ENCODE measurements around the gene GPR55. TPM values are rescaled to one million over a fixed set of nuclear protein-coding genes. Genes with fewer than 3 reads are reported as not detected.

GPR55 gene
- total and polyA plus RNA-seq, 5 donors from 2014 or later = 1.6 to 24.4 (median 4.5) TPM

GRCh38 chr2:230941202-230942180 lies 16.4 kb upstream of the GPR55 start:
- Mint-ChIP-seq H3K27me3 (peaks cover 9% of the 10 kb centered on the region), H3K9me3 (peaks cover 0 to 6% (median 0%) of the 10 kb centered on the region in 7 donors), H3K36me3 (no peaks in the 10 kb centered on the region), H3K27ac (no peak overlapping the region), H3K4me3 (no peak overlapping the region), H3K4me1 (peaks cover 0 to 17% (median 5%) of the 10 kb centered on the region in 4 donors)
- Histone ChIP-seq H3K4me3 (ENCODE audit: low read depth, low read length) (no peak overlapping the region), H3K36me3 (ENCODE audit: control insufficient read depth, insufficient read depth, low read length) (no peaks in the 10 kb centered on the region), H3K27ac (ENCODE audit: insufficient read depth, low read length, poor library complexity, severe bottlenecking) (no peak overlapping the region), H3K9me3 (ENCODE audit: control insufficient read depth in 2 of 2, low read length in 2 of 2) (peaks cover 8 to 12% of the 10 kb centered on the region in 2 experiments), H3K4me1 (ENCODE audit: control insufficient read depth, insufficient read depth, low read length, poor library complexity, severe bottlenecking) (no peaks in the 10 kb centered on the region), H3K27me3 (ENCODE audit: control insufficient read depth, insufficient read depth, low read length) (no peaks in the 10 kb centered on the region)
- DNase-seq (no peak), ATAC-seq (ENCODE audit: low read depth in 2 of 2) (no peak)

- Histone ChIP-seq H3K36me3 (ENCODE audit: control insufficient read depth, insufficient read depth, low read length) (no peaks in the 10 kb centered on the region), H3K27ac (ENCODE audit: insufficient read depth, low read length, poor library complexity, severe bottlenecking) (no peak overlapping the region), H3K9me3 (ENCODE audit: control insufficient read depth in 2 of 2, low read length in 2 of 2) (peaks cover 13 to 21% of the 10 kb centered on the region in 2 experiments), H3K4me3 (ENCODE audit: low read depth, low read length) (no peak overlapping the region), H3K27me3 (ENCODE audit: control insufficient read depth, insufficient read depth, low read length) (no peaks in the 10 kb centered on the region), H3K4me1 (ENCODE audit: control insufficient read depth, insufficient read depth, low read length, poor library complexity, severe bottlenecking) (no peaks in the 10 kb centered on the region)
- Mint-ChIP-seq H3K4me3 (no peak overlapping the region), H3K27me3 (peaks cover 9% of the 10 kb centered on the region), H3K9me3 (peaks cover 0 to 12% (median 3%) of the 10 kb centered on the region in 7 donors), H3K36me3 (peaks cover 4% of the 10 kb centered on the region), H3K4me1 (peaks cover 0 to 17% (median 5%) of the 10 kb centered on the region in 4 donors), H3K27ac (no peak overlapping the region)
- ATAC-seq (ENCODE audit: low read depth in 2 of 2) = no peak
- no peak for DNase-seq
Measured at GRCh38 chr2:230940471-230940815, 15.4 kb upstream of the GPR55 start.

GRCh38 chr2:230939691-230940470 lies 14.8 kb upstream of the GPR55 start:
- no peak for ATAC-seq (ENCODE audit: low read depth in 2 of 2)
- Histone ChIP-seq H3K4me3 (ENCODE audit: low read depth, low read length) (no peak overlapping the region), H3K4me1 (ENCODE audit: control insufficient read depth, insufficient read depth, low read length, poor library complexity, severe bottlenecking) (no peaks in the 10 kb centered on the region), H3K27me3 (ENCODE audit: control insufficient read depth, insufficient read depth, low read length) (no peaks in the 10 kb centered on the region), H3K9me3 (ENCODE audit: control insufficient read depth in 2 of 2, low read length in 2 of 2) (peaks cover 13 to 22% of the 10 kb centered on the region in 2 experiments), H3K27ac (ENCODE audit: insufficient read depth, low read length, poor library complexity, severe bottlenecking) (no peak overlapping the region), H3K36me3 (ENCODE audit: control insufficient read depth, insufficient read depth, low read length) (no peaks in the 10 kb centered on the region)
- peaks cover 4% of the 10 kb centered on the region for H3K36me3 Mint-ChIP-seq
- H3K9me3 Mint-ChIP-seq = peaks cover 0 to 14% (median 3%) of the 10 kb centered on the region in 7 donors
- peaks cover 6% of the 10 kb centered on the region for H3K27me3 Mint-ChIP-seq
- H3K4me3 Mint-ChIP-seq = no peak overlapping the region
- DNase-seq = no peak
- H3K4me1 Mint-ChIP-seq = peaks cover 0 to 13% (median 5%) of the 10 kb centered on the region in 4 donors
- no peak overlapping the region for H3K27ac Mint-ChIP-seq

GRCh38 chr2:230939066-230939591 lies 14.1 kb upstream of the GPR55 start:
- Mint-ChIP-seq H3K4me3 (no peak overlapping the region), H3K27me3 (peaks cover 7% of the 10 kb centered on the region), H3K9me3 (peaks cover 0 to 14% (median 3%) of the 10 kb centered on the region in 7 donors), H3K4me1 (peaks cover 0 to 8% (median 1%) of the 10 kb centered on the region in 4 donors), H3K27ac (no peak overlapping the region), H3K36me3 (peaks cover 4% of the 10 kb centered on the region)
- Histone ChIP-seq H3K4me3 (ENCODE audit: low read depth, low read length) (no peak overlapping the region), H3K36me3 (ENCODE audit: control insufficient read depth, insufficient read depth, low read length) (no peaks in the 10 kb centered on the region), H3K4me1 (ENCODE audit: control insufficient read depth, insufficient read depth, low read length, poor library complexity, severe bottlenecking) (no peaks in the 10 kb centered on the region), H3K9me3 (ENCODE audit: control insufficient read depth in 2 of 2, low read length in 2 of 2) (peaks cover 13 to 22% of the 10 kb centered on the region in 2 experiments), H3K27ac (ENCODE audit: insufficient read depth, low read length, poor library complexity, severe bottlenecking) (no peak overlapping the region), H3K27me3 (ENCODE audit: control insufficient read depth, insufficient read depth, low read length) (no peaks in the 10 kb centered on the region)
- no peak for ATAC-seq (ENCODE audit: low read depth in 2 of 2)
- no peak for DNase-seq

- peaks cover 4% of the 10 kb centered on the region for H3K36me3 Mint-ChIP-seq
- peaks cover 9% of the 10 kb centered on the region for H3K27me3 Mint-ChIP-seq
- peaks cover 0 to 14% (median 3%) of the 10 kb centered on the region in 7 donors for H3K9me3 Mint-ChIP-seq
- Histone ChIP-seq H3K27me3 (ENCODE audit: control insufficient read depth, insufficient read depth, low read length) (no peaks in the 10 kb centered on the region), H3K4me1 (ENCODE audit: control insufficient read depth, insufficient read depth, low read length, poor library complexity, severe bottlenecking) (no peaks in the 10 kb centered on the region), H3K36me3 (ENCODE audit: control insufficient read depth, insufficient read depth, low read length) (no peaks in the 10 kb centered on the region), H3K4me3 (ENCODE audit: low read depth, low read length) (no peak overlapping the region), H3K27ac (ENCODE audit: insufficient read depth, low read length, poor library complexity, severe bottlenecking) (no peak overlapping the region), H3K9me3 (ENCODE audit: control insufficient read depth in 2 of 2, low read length in 2 of 2) (peaks cover 13 to 22% of the 10 kb centered on the region in 2 experiments)
- DNase-seq (no peak), ATAC-seq (ENCODE audit: low read depth in 2 of 2) (no peak)
- H3K4me1 Mint-ChIP-seq = peaks cover 0 to 3% (median under 1%) of the 10 kb centered on the region in 4 donors
- H3K27ac Mint-ChIP-seq = no peak overlapping the region
- no peak overlapping the region for H3K4me3 Mint-ChIP-seq
Measured at GRCh38 chr2:230938516-230939065, 13.5 kb upstream of the GPR55 start.

- H3K4me3 Mint-ChIP-seq = no peak overlapping the region
- H3K27me3 Mint-ChIP-seq = peaks cover 9% of the 10 kb centered on the region
- Histone ChIP-seq H3K27ac (ENCODE audit: insufficient read depth, low read length, poor library complexity, severe bottlenecking) (no peak overlapping the region), H3K9me3 (ENCODE audit: control insufficient read depth in 2 of 2, low read length in 2 of 2) (peaks cover 13 to 22% of the 10 kb centered on the region in 2 experiments), H3K4me1 (ENCODE audit: control insufficient read depth, insufficient read depth, low read length, poor library complexity, severe bottlenecking) (no peaks in the 10 kb centered on the region), H3K27me3 (ENCODE audit: control insufficient read depth, insufficient read depth, low read length) (no peaks in the 10 kb centered on the region), H3K4me3 (ENCODE audit: low read depth, low read length) (no peak overlapping the region), H3K36me3 (ENCODE audit: control insufficient read depth, insufficient read depth, low read length) (no peaks in the 10 kb centered on the region)
- H3K9me3 Mint-ChIP-seq = peaks cover 0 to 14% (median 3%) of the 10 kb centered on the region in 7 donors
- no peak for ATAC-seq (ENCODE audit: low read depth in 2 of 2)
- peaks cover 4% of the 10 kb centered on the region for H3K36me3 Mint-ChIP-seq
- no peak overlapping the region for H3K27ac Mint-ChIP-seq
- peaks cover 0 to 2% (median 0%) of the 10 kb centered on the region in 4 donors for H3K4me1 Mint-ChIP-seq
- DNase-seq = no peak
Measured at GRCh38 chr2:230938098-230938497, 13.1 kb upstream of the GPR55 start.

GRCh38 chr2:230937362-230937761 lies 12.3 kb upstream of the GPR55 start:
- peak overlapping the region in 1 of 4 donors; percentile 10 for H3K4me3 Mint-ChIP-seq
- H3K4me1 ChIP-seq (ENCODE audit: control insufficient read depth, insufficient read depth, low read length, poor library complexity, severe bottlenecking) = no peaks in the 10 kb centered on the region
- peaks cover 0 to 14% (median 3%) of the 10 kb centered on the region in 7 donors for H3K9me3 Mint-ChIP-seq
- no peak overlapping the region for H3K27ac ChIP-seq (ENCODE audit: insufficient read depth, low read length, poor library complexity, severe bottlenecking)
- H3K4me3 ChIP-seq (ENCODE audit: low read depth, low read length) = no peak overlapping the region
- DNase-seq (no peak), ATAC-seq (ENCODE audit: low read depth in 2 of 2) (no peak)
- no peaks in the 10 kb centered on the region for H3K27me3 ChIP-seq (ENCODE audit: control insufficient read depth, insufficient read depth, low read length)
- peaks cover 4% of the 10 kb centered on the region for H3K36me3 Mint-ChIP-seq
- peaks cover 0 to 3% (median 0%) of the 10 kb centered on the region in 4 donors for H3K4me1 Mint-ChIP-seq
- peaks cover 14% of the 10 kb centered on the region for H3K27me3 Mint-ChIP-seq
- H3K36me3 ChIP-seq (ENCODE audit: control insufficient read depth, insufficient read depth, low read length) = no peaks in the 10 kb centered on the region
- H3K9me3 ChIP-seq (ENCODE audit: control insufficient read depth in 2 of 2, low read length in 2 of 2) = peaks cover 13 to 22% of the 10 kb centered on the region in 2 experiments
- no peak overlapping the region for H3K27ac Mint-ChIP-seq

All from CD4-positive, CD25-positive, alpha-beta regulatory T cell (primary cell).